ENCODE results near the gene MDC1. TPM values are rescaled to one million over a fixed set of nuclear protein-coding genes. Genes with fewer than 3 reads are reported as not detected.

The MDC1 gene
- total and polyA plus RNA-seq, 2 of the 13 experiments (the other 11 are each of a cell fraction or from before 2014, with no cell fraction given) = 8.4 to 14.0 TPM

GRCh38 chr6:30654798-30655742 is 62.0 kb downstream of the MDC1 start (continued):
- TF ChIP-seq CTCF (CRISPR knock-in tag; IDR thresholded peaks at IDR 0.05) (peak; percentile 40), ATF4 (CRISPR knock-in tag; IDR thresholded peaks at IDR 0.05) (peak in 1 of 2 experiments; percentile 69; a peak in 2 of 4 replicates), ZNF503 (CRISPR knock-in tag; IDR thresholded peaks at IDR 0.05) (peak; percentile 57; the same call in 1 of the 2 replicates), TMF1 (CRISPR knock-in tag; IDR thresholded peaks at IDR 0.05; ENCODE audit: low read depth) (peak; percentile 45; the same call in 1 of the 2 replicates), NCOA2 (CRISPR knock-in tag; IDR thresholded peaks at IDR 0.05) (peak; percentile 90), ARHGAP35 (CRISPR knock-in tag; IDR thresholded peaks at IDR 0.05; ENCODE audit: borderline replicate concordance) (peak; percentile 73; the same call in 1 of the 2 replicates), FOXJ3 (CRISPR knock-in tag; IDR thresholded peaks at IDR 0.05; ENCODE audit: borderline replicate concordance) (peak; percentile 92), SP140L (CRISPR knock-in tag; IDR thresholded peaks at IDR 0.05; ENCODE audit: borderline replicate concordance) (no peak), ZNF350 (CRISPR knock-in tag; IDR thresholded peaks at IDR 0.05; ENCODE audit: borderline replicate concordance, low read depth) (peak; percentile 93), SMAD3 (CRISPR knock-in tag; IDR thresholded peaks at IDR 0.05) (0 out of 2 replicates have a peak, but pooled peaks have one; percentile 62), ZNF607 (CRISPR knock-in tag; IDR thresholded peaks at IDR 0.05; ENCODE audit: borderline replicate concordance) (peak; percentile 94; the same call in 1 of the 2 replicates), ZNF180 (CRISPR knock-in tag; IDR thresholded peaks at IDR 0.05; ENCODE audit: borderline replicate concordance, low read depth) (no peak), ZNF282 (IDR thresholded peaks at IDR 0.05; ENCODE audit: partially characterized antibody) (no peak)
- TF ChIP-seq, protein P1, sequence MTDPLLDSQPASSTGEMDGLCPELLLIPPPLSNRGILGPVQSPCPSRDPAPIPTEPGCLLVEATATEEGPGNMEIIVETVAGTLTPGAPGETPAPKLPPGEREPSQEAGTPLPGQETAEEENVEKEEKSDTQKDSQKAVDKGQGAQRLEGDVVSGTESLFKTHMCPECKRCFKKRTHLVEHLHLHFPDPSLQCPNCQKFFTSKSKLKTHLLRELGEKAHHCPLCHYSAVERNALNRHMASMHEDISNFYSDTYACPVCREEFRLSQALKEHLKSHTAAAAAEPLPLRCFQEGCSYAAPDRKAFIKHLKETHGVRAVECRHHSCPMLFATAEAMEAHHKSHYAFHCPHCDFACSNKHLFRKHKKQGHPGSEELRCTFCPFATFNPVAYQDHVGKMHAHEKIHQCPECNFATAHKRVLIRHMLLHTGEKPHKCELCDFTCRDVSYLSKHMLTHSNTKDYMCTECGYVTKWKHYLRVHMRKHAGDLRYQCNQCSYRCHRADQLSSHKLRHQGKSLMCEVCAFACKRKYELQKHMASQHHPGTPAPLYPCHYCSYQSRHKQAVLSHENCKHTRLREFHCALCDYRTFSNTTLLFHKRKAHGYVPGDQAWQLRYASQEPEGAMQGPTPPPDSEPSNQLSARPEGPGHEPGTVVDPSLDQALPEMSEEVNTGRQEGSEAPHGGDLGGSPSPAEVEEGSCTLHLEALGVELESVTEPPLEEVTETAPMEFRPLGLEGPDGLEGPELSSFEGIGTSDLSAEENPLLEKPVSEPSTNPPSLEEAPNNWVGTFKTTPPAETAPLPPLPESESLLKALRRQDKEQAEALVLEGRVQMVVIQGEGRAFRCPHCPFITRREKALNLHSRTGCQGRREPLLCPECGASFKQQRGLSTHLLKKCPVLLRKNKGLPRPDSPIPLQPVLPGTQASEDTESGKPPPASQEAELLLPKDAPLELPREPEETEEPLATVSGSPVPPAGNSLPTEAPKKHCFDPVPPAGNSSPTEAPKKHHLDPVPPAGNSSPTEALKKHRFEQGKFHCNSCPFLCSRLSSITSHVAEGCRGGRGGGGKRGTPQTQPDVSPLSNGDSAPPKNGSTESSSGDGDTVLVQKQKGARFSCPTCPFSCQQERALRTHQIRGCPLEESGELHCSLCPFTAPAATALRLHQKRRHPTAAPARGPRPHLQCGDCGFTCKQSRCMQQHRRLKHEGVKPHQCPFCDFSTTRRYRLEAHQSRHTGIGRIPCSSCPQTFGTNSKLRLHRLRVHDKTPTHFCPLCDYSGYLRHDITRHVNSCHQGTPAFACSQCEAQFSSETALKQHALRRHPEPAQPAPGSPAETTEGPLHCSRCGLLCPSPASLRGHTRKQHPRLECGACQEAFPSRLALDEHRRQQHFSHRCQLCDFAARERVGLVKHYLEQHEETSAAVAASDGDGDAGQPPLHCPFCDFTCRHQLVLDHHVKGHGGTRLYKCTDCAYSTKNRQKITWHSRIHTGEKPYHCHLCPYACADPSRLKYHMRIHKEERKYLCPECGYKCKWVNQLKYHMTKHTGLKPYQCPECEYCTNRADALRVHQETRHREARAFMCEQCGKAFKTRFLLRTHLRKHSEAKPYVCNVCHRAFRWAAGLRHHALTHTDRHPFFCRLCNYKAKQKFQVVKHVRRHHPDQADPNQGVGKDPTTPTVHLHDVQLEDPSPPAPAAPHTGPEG (CRISPR knock-in tag; IDR thresholded peaks at IDR 0.05) = no peak
- TF ChIP-seq, protein P2, sequence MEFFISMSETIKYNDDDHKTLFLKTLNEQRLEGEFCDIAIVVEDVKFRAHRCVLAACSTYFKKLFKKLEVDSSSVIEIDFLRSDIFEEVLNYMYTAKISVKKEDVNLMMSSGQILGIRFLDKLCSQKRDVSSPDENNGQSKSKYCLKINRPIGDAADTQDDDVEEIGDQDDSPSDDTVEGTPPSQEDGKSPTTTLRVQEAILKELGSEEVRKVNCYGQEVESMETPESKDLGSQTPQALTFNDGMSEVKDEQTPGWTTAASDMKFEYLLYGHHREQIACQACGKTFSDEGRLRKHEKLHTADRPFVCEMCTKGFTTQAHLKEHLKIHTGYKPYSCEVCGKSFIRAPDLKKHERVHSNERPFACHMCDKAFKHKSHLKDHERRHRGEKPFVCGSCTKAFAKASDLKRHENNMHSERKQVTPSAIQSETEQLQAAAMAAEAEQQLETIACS (CRISPR knock-in tag; IDR thresholded peaks at IDR 0.05) = no peak

Data from HepG2 (cell line).